Spleen (tissue), 11 donors: ENCODE data around the gene IQCE. TPM values are rescaled to one million over a fixed set of nuclear protein-coding genes. Genes with fewer than 3 reads are reported as not detected.

Experiments used
- DNase-seq: peaks from one replicate; pipeline ENCODE4 v3.0.0-alpha.2; 2020
- H3K27ac ChIP-seq, 8 donors: fragments of 200-600 bp; sonication (generic) in 7 of 8; 1 replicate in 4 of 8; 2 replicates in 4 of 8; pipeline versions ENCODE4 v1.5.0 to v1.8.0; 2016 to 2021; ENCODE audit warnings: inconsistent platforms in 4 of 8, mild to moderate bottlenecking in 4 of 8, moderate library complexity in 1 of 8
- H3K27me3 ChIP-seq, 7 donors: fragments of 200-600 bp; sonication (generic) in 6 of 7; replicated peaks in 1 of 7; 1 replicate in 4 of 7; 2 replicates in 3 of 7; pipeline versions ENCODE4 v1.5.0 to v1.8.0; 2016 to 2021; ENCODE audit warnings: inconsistent platforms in 3 of 7, mild to moderate bottlenecking in 1 of 7
- H3K36me3 ChIP-seq, 6 donors: fragments of 200-600 bp; sonication (generic) in 5 of 6; 1 replicate in 4 of 6; 2 replicates in 2 of 6; pipeline versions ENCODE4 v1.5.0 to v1.8.0; 2016 to 2021; ENCODE audit warnings: inconsistent platforms in 2 of 6
- H3K4me1 ChIP-seq, 6 donors: fragments of 200-600 bp; sonication (generic) in 5 of 6; 1 replicate in 3 of 6; 2 replicates in 3 of 6; pipeline versions ENCODE4 v1.5.0 to v1.8.0; 2016 to 2021; ENCODE audit warnings: inconsistent platforms in 3 of 6
- H3K4me3 ChIP-seq, 8 donors: fragments of 200-600 bp; sonication (generic) in 7 of 8; 1 replicate in 4 of 8; 2 replicates in 4 of 8; pipeline versions ENCODE4 v1.5.0 to v1.8.0; 2016 to 2021; ENCODE audit warnings: inconsistent platforms in 4 of 8, mild to moderate bottlenecking in 4 of 8, moderate library complexity in 2 of 8
- H3K9me3 ChIP-seq, 8 donors: fragments of 200-600 bp; sonication (generic) in 7 of 8; 1 replicate in 4 of 8; 2 replicates in 4 of 8; pipeline versions ENCODE4 v1.5.0 to v1.8.0; 2016 to 2021; ENCODE audit warnings: inconsistent platforms in 4 of 8
- CTCF ChIP-seq, 11 experiments: fragments of 200-600 bp in 7 of 11; fragments of 450-650 bp in 4 of 11; sonication (generic) in 4 of 11; IDR thresholded peaks in 8 of 11; conservative IDR thresholded peaks in 3 of 11; 1 replicate in 7 of 11; 2 replicates in 4 of 11; pipeline versions ENCODE4 v1.4.0 to v1.8.0; 2016 to 2021; ENCODE audit warnings: antibody characterized with exemption in 11 of 11, inconsistent platforms in 4 of 11, mild to moderate bottlenecking in 1 of 11
- POLR2A ChIP-seq, 3 donors: fragments of 450-650 bp; IDR thresholded peaks; one replicate each; pipeline ENCODE4 v1.5.1; 2017; ENCODE audit warnings: antibody characterized with exemption in 3 of 3, mild to moderate bottlenecking in 1 of 3
- POLR2AphosphoS5 ChIP-seq, 3 donors: sonication (generic); formaldehyde crosslinking; IDR thresholded peaks; one replicate each; pipeline ENCODE4 v1.5.1; 2017; ENCODE audit warnings: antibody characterized with exemption in 3 of 3
- WGBS, 5 donors: extraction: QIAGEN DNeasy Blood & Tissue Kit in 3 of 5; methylation state at CpG; one replicate each; pipeline versions ENCODE4 v1.1.5 to v1.1.7; 2013 to 2018; 5-methylcytosine and 5-hydroxymethylcytosine counted together
- intact Hi-C: fragments of 100-400 bp; cut with DNase I; formaldehyde crosslinking; loops from one replicate; pipeline ENCODE4 v1.15.0; 2023; ENCODE audit warnings: low total_unique reads
- polyA plus RNA-seq, 3 donors: library from polyadenylated mRNA; stranded (reverse); fragments of 200-250 nt; gene quantifications; one replicate each; pipeline ENCODE4 v1.2.1, GENCODE V29; 2013
- total RNA-seq, 7 donors: library from RNA; depleted of rRNA in 3 of 7; stranded (reverse); fragments of >200 nt in 3 of 7; fragmentation: NEBNext Ultra II Directional in 4 of 7; extraction: Animal tissue kit (Norgen Biotek cat#: 25700) in 4 of 7; gene quantifications; one replicate each; pipeline versions ENCODE4 v1.1.0 to v1.2.1, GENCODE V29; 2016 to 2021
- donor health status: healthy with polysubstance abuse.
- donor health status: DM: no; HTN: no; CAD: no; lungs with moderate emphysema.
- donor health status: DM: no; HTN: no; CAD: no.
- donor health status: Bipolar disorder and iron deficiency.
- donor health status: healthy.
- donor health status: DM: no; HTN: no; CAD: no.
- donor health status: DM: yes; HTN: yes; CAD: no.

IQCE gene
- total and polyA plus RNA-seq, 10 donors = 1.2 to 17.1 (median 11.4) TPM

GRCh38 chr7:2516194-2516555, 42.6 kb upstream of the IQCE start:
- Histone ChIP-seq H3K36me3 (no peaks in the 10 kb centered on the region), H3K27me3 (peaks cover 0 to 22% (median 0%) of the 10 kb centered on the region in 7 donors), H3K9me3 (no peaks in the 10 kb centered on the region), H3K27ac (peak overlapping the region in 4 of 8 donors; percentile 3 to 35 (median 10)), H3K4me1 (peaks cover 30 to 82% (median 56%) of the 10 kb centered on the region in 6 donors), H3K4me3 (no peak overlapping the region)
- no peak for DNase-seq
- WGBS, 5 donors = 79 to 91% (median 85%) methylated on average over 7 to 8 of the region's 8 CpGs; no CpG with 5 or more reads in 1 of the 5 donors
- intact Hi-C loops = no loop called here
- TF ChIP-seq POLR2AphosphoS5 (IDR thresholded peaks at IDR 0.05) = no peak
- no peak for TF ChIP-seq POLR2A (IDR thresholded peaks at IDR 0.05)
- no peak for TF ChIP-seq CTCF (IDR thresholded peaks at IDR 0.05 in 8 of 11, conservative IDR thresholded peaks at IDR 0.05 in 3 of 11)

- Histone ChIP-seq H3K4me3 (no peak overlapping the region), H3K4me1 (peaks cover 30 to 82% (median 56%) of the 10 kb centered on the region in 6 donors), H3K27ac (peak overlapping the region in 3 of 8 donors; percentile 3 to 12 (median 8)), H3K9me3 (no peaks in the 10 kb centered on the region), H3K36me3 (no peaks in the 10 kb centered on the region), H3K27me3 (peaks cover 0 to 31% (median 0%) of the 10 kb centered on the region in 7 donors)
- intact Hi-C loops = no loop called here
- no peak for TF ChIP-seq POLR2A (IDR thresholded peaks at IDR 0.05)
- TF ChIP-seq CTCF (IDR thresholded peaks at IDR 0.05 in 8 of 11, conservative IDR thresholded peaks at IDR 0.05 in 3 of 11) = no peak
- no peak for TF ChIP-seq POLR2AphosphoS5 (IDR thresholded peaks at IDR 0.05)
- WGBS, 5 donors = 62 to 78% (median 73%) methylated on average over 8 of the region's 8 CpGs
- DNase-seq = no peak
Observed at GRCh38 chr7:2517026-2517425, 41.8 kb upstream of the IQCE start.

- H3K4me3 ChIP-seq = no peak overlapping the region
- peaks cover 0 to 32% (median 0%) of the 10 kb centered on the region in 7 donors for H3K27me3 ChIP-seq
- intact Hi-C loops = no loop called here
- H3K9me3 ChIP-seq = no peaks in the 10 kb centered on the region
- H3K27ac ChIP-seq = peak overlapping the region in 5 of 8 donors; percentile 74 to 96 (median 94)
- H3K4me1 ChIP-seq = peaks cover 32 to 82% (median 56%) of the 10 kb centered on the region in 6 donors
- 79 to 90% (median 84%) methylated on average over 17 to 18 of the region's 18 CpGs for WGBS, 5 donors
- no peak for DNase-seq
- TF ChIP-seq POLR2AphosphoS5 (IDR thresholded peaks at IDR 0.05) (no peak), POLR2A (IDR thresholded peaks at IDR 0.05) (no peak), CTCF (IDR thresholded peaks at IDR 0.05 in 8 of 11, conservative IDR thresholded peaks at IDR 0.05 in 3 of 11) (no peak)
- no peaks in the 10 kb centered on the region for H3K36me3 ChIP-seq
Observed at GRCh38 chr7:2517678-2518507, 40.9 kb upstream of the IQCE start.

GRCh38 chr7:2518737-2519118, 40.1 kb upstream of the IQCE start:
- intact Hi-C loops = no loop called here
- WGBS, 5 donors = 4 to 9% (median 6%) methylated on average over 15 to 41 of the region's 41 CpGs
- peak; percentile 84 for DNase-seq
- H3K36me3 ChIP-seq = no peaks in the 10 kb centered on the region
- TF ChIP-seq CTCF (IDR thresholded peaks at IDR 0.05 in 8 of 11, conservative IDR thresholded peaks at IDR 0.05 in 3 of 11) (no peak), POLR2A (IDR thresholded peaks at IDR 0.05) (no peak), POLR2AphosphoS5 (IDR thresholded peaks at IDR 0.05) (no peak)
- H3K27ac ChIP-seq = peak overlapping the region in 7 of 8 donors; percentile 66 to 96 (median 79)
- peak overlapping the region; percentile 27 to 89 (median 64) for H3K4me3 ChIP-seq
- H3K27me3 ChIP-seq = peaks cover 0 to 32% (median 0%) of the 10 kb centered on the region in 7 donors
- H3K9me3 ChIP-seq = no peaks in the 10 kb centered on the region
- peaks cover 40 to 82% (median 60%) of the 10 kb centered on the region in 6 donors for H3K4me1 ChIP-seq
